HEK293T (cell line): ENCODE results near the gene ZNF345.

Source experiments
- CTCF ChIA-PET: fragments of 350-600 bp; formaldehyde crosslinking; extraction: SDS; loops from one replicate; lab custom pipeline; 2021; ENCODE audit warnings: antibody characterized with exemption, inconsistent platforms; lab: Yijun Ruan, JAX
- POLR2A ChIA-PET: fragments of 350-600 bp; formaldehyde crosslinking; extraction: SDS; loops from one replicate; lab custom pipeline; 2020; ENCODE audit warnings: antibody characterized with exemption, inconsistent platforms; lab: Yijun Ruan, JAX
- DNase-seq: peaks from one replicate; pipeline ENCODE4 v3.0.0; 2012; ENCODE audit warnings: mixed read lengths; ENCODE audit errors: extremely low spot score
- ARNT ChIP-seq: fragments of 450-650 bp; IDR thresholded peaks from 2 replicates; pipeline ENCODE4 v1.6.1; 2017; ENCODE audit warnings: mild to moderate bottlenecking
- BHLHE40 ChIP-seq: fragments of 450-650 bp; IDR thresholded peaks from 2 replicates; pipeline ENCODE4 v1.6.1; 2016; ENCODE audit warnings: mild to moderate bottlenecking, moderate library complexity, borderline replicate concordance
- CTBP1 ChIP-seq: fragments of 450-650 bp; IDR thresholded peaks from 2 replicates; pipeline ENCODE4 v1.6.1; 2016; ENCODE audit warnings: borderline replicate concordance
- ELF4 ChIP-seq: fragments of 450-650 bp; IDR thresholded peaks from 2 replicates; pipeline ENCODE4 v1.6.1; 2017; ENCODE audit warnings: antibody characterized with exemption
- FOXA1 ChIP-seq: fragments of 450-650 bp; IDR thresholded peaks from 2 replicates; pipeline ENCODE4 v1.6.1; 2016; ENCODE audit warnings: mild to moderate bottlenecking
- FOXK2 ChIP-seq: fragments of 450-650 bp; IDR thresholded peaks from 2 replicates; pipeline ENCODE4 v1.6.1; 2016; ENCODE audit warnings: mild to moderate bottlenecking
- FOXM1 ChIP-seq: fragments of 450-650 bp; IDR thresholded peaks from 2 replicates; pipeline ENCODE4 v1.6.1; 2017; ENCODE audit warnings: mild to moderate bottlenecking, borderline replicate concordance
- HDGF ChIP-seq: fragments of 450-650 bp; IDR thresholded peaks from 2 replicates; pipeline ENCODE4 v1.6.1; 2017; ENCODE audit warnings: antibody characterized with exemption, borderline replicate concordance
- L3MBTL2 ChIP-seq: fragments of 450-650 bp; conservative IDR thresholded peaks from 2 replicates; pipeline ENCODE4 v1.6.1; 2016; ENCODE audit warnings: mild to moderate bottlenecking
- LEF1 ChIP-seq: fragments of 450-650 bp; IDR thresholded peaks from 2 replicates; pipeline ENCODE4 v1.6.1; 2017; ENCODE audit warnings: mild to moderate bottlenecking, borderline replicate concordance
- NFRKB ChIP-seq: fragments of 450-650 bp; IDR thresholded peaks from 2 replicates; pipeline ENCODE4 v1.6.1; 2016; ENCODE audit warnings: mild to moderate bottlenecking, moderate library complexity
- SP1 ChIP-seq: fragments of 450-650 bp; IDR thresholded peaks from 2 replicates; pipeline ENCODE4 v1.6.1; 2017
- SUZ12 ChIP-seq: fragments of 450-650 bp; IDR thresholded peaks from 2 replicates; pipeline ENCODE4 v1.6.1; 2016; ENCODE audit warnings: mild to moderate bottlenecking
- TARDBP ChIP-seq: fragments of 450-650 bp; IDR thresholded peaks from 2 replicates; pipeline ENCODE4 v1.6.1; 2016
- ZNF384 ChIP-seq: fragments of 450-650 bp; IDR thresholded peaks from 2 replicates; pipeline ENCODE4 v1.6.1; 2016
- TF ChIP-seq, protein P1 (sequence below): fragments of 450-650 bp; IDR thresholded peaks from 2 replicates; pipeline ENCODE4 v1.6.1; 2016

ZNF345 gene

DNA sequence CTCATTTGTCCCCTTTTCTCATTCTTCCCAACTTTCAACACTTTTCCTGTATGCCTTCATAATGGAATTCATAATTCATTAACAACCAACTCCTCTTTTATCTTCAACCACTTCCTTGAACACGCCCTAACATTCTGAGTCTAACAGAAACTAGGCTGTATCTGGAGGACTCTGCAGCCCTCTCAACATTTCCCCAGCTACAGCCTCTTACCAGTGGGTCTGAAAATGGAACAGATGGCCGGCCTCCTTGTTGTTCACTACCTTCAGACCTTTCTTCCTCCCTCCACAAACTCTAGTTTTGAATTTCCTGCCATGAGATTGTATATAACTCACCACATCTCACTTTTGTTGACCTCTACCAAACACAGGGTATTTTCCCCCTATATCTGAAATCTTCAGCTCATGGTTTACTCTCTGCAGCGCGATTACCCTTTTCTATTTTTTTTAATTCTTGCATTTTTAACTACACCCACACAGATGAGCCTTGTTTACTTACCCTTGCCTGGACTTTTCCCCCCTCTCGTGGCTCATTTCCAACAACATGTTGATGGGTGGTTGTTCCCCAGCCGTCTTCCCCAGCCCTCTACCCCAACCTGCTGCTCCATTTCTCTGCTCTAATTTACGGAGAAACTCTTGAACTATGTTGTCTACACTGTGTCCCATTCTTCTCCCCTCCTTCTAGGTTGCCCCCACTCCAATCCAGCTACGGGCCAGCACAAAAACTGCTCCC is 13.3 kb upstream of the ZNF345 start:
- CTCF ChIA-PET, result no interaction called here
- POLR2A ChIA-PET, result interaction anchor here (0.6 to 3.5 kb wide), 4 partner anchors 13 to 972 kb away, joined by 3 to 75 read pairs (median 4); partner anchors contain the start of genes ZNF345 and ZNF529
- no peak for DNase-seq

GRCh38 chr19:36837906-36838783 is 12.5 kb upstream of the ZNF345 start, which contains the start of gene ZNF790:
Gene ZNF790, minus strand, starts transcription at chr19:36838387. Its CDS starts 12,768 bp downstream, at chr19:36825619.
- TF ChIP-seq L3MBTL2, result peak; percentile 88
- no peak for TF ChIP-seq ARNT
- peak; percentile 47 for TF ChIP-seq ELF4
- TF ChIP-seq, protein P1, sequence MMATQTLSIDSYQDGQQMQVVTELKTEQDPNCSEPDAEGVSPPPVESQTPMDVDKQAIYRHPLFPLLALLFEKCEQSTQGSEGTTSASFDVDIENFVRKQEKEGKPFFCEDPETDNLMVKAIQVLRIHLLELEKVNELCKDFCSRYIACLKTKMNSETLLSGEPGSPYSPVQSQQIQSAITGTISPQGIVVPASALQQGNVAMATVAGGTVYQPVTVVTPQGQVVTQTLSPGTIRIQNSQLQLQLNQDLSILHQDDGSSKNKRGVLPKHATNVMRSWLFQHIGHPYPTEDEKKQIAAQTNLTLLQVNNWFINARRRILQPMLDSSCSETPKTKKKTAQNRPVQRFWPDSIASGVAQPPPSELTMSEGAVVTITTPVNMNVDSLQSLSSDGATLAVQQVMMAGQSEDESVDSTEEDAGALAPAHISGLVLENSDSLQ, result peak; percentile 84
- no peak for TF ChIP-seq LEF1
- ChIA-PET CTCF (interaction anchor here (1.0 kb wide), 1 partner anchor 12 kb away, joined by 3 read pairs; no protein-coding TSS in a partner anchor), POLR2A (interaction anchor here (1.0 to 3.5 kb wide), 4 partner anchors 12 to 310 kb away, joined by 3 to 75 read pairs (median 4); partner anchors contain the start of genes ZNF345 and ZNF529)
- DNase-seq, result peak; percentile 79

More for the DNA sequence above, 13.3 kb upstream of the ZNF345 start:
- TF ChIP-seq FOXK2 (no peak), CTBP1 (no peak), ELF4 (no peak), ZNF384 (no peak), NFRKB (no peak), SP1 (no peak), BHLHE40 (no peak), L3MBTL2 (no peak), TARDBP (no peak), LEF1 (no peak), ARNT (no peak), HDGF (no peak), SUZ12 (no peak)
- TF ChIP-seq, protein P1, result no peak

DNA sequence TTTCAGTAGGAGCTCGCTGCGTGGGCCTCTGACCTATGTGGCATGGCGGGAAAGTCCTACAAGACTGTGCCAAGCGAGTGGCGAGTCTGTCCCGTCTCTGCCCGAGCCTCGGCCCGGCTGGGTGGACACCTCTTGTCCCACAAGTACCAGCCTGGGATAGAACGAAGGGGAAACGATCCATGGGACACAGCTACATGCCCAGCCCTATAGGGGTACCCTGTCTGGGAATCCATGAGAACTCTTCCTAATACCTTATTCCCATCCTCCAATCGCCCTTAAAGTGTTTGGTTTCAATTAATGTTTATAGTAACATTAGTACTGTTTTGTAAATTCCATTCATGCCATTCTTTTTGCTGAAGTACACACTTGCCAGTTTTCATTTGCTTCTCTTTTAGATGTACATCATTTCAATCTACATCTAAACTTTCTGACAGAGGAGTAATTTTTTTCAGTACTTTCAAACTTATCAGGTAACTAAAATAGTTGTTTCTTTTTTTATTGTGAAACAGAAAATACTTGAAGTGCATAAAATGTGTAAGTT is 11.8 kb upstream of the ZNF345 start:
- no peak for DNase-seq
- POLR2A ChIA-PET, result interaction anchor here (1.0 to 3.5 kb wide), 2 partner anchors 11 to 266 kb away, joined by 4 to 75 read pairs; partner anchors contain the start of genes ZNF345 and ZNF529
- CTCF ChIA-PET, result interaction anchor here (1.0 kb wide), 1 partner anchor 11 kb away, joined by 3 read pairs; no protein-coding TSS in a partner anchor
- TF ChIP-seq SUZ12, result no peak
- TF ChIP-seq ARNT, result no peak
- no peak for TF ChIP-seq LEF1
- no peak for TF ChIP-seq ZNF384
- TF ChIP-seq ELF4, result no peak
- no peak for TF ChIP-seq SP1
- no peak for TF ChIP-seq HDGF
- no peak for TF ChIP-seq TARDBP
- no peak for TF ChIP-seq FOXM1
- TF ChIP-seq L3MBTL2, result no peak
- TF ChIP-seq CTBP1, result no peak
- no peak for TF ChIP-seq FOXK2
- no peak for TF ChIP-seq BHLHE40
- TF ChIP-seq, protein P1, result no peak
- no peak for TF ChIP-seq NFRKB

DNA sequence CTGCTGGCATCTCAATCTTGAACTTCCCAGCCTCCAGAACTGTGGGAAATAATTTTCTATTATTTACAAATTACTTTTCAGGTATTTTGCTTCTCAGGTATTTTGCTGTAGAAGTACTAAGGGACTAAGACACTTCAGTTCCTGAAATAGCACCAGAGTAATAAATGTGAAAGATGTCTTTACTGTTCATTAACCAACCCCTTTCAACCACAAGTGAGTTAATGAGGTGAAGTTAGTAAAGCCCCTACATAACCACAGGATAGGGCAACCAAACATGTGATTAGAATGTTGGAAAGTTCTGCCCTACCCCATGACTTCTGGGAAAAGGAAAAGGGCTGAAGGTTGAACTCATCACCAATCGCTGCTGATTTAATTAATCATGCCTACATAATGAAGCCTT is 2.7 kb upstream of the ZNF345 start:
- DNase-seq, result no peak
- ChIA-PET CTCF (no interaction called here), POLR2A (interaction anchor here (3.9 kb wide), 1 partner anchor 10 kb away, joined by 75 read pairs; the partner anchor contains the start of gene ZNF790)
- TF ChIP-seq FOXA1 (no peak), LEF1 (no peak), ZNF384 (no peak), SP1 (no peak), BHLHE40 (no peak), ELF4 (no peak), NFRKB (no peak), SUZ12 (no peak), CTBP1 (no peak), FOXK2 (no peak), ARNT (no peak), L3MBTL2 (no peak)
- TF ChIP-seq, protein P1, result no peak
